Neural progenitor cell (in vitro differentiated cells): ENCODE results near the gene OR51A2.

ENCODE experiments used
- CTCF ChIP-seq: fragments of 200-600 bp; sonication (generic); IDR thresholded peaks from 2 replicates; pipeline ENCODE4 v1.5.1; 2017; ENCODE audit warnings: antibody characterized with exemption, mild to moderate bottlenecking
- EZH2 ChIP-seq: fragments of 200-600 bp; sonication (generic); IDR thresholded peaks from 2 replicates; pipeline ENCODE4 v1.6.1; 2017; ENCODE audit warnings: antibody characterized with exemption, mild to moderate bottlenecking, moderate library complexity
- EZH2phosphoT487 ChIP-seq: fragments of 200-600 bp; sonication (generic); IDR thresholded peaks from 2 replicates; pipeline ENCODE4 v1.6.1; 2017; ENCODE audit warnings: antibody characterized with exemption

GRCh38 chr11:4922304-4922703 is 33.2 kb downstream of the OR51A2 start:
- TF ChIP-seq CTCF (no peak), EZH2 (no peak), EZH2phosphoT487 (no peak)
